IMR-90 (cell line): ENCODE measurements around the gene MEIS2. TPM values are rescaled to one million over a fixed set of nuclear protein-coding genes. Genes with fewer than 3 reads are reported as not detected.

Experiments used
- ATAC-seq: fragments of 200-7000 bp; cut with Tn5 transposase; 2 replicates; pipeline ENCODE4 v1.9.1; 2020; ENCODE audit warnings: low read depth, mild to moderate bottlenecking, moderate library complexity
- BruUV-seq: library from RNA; stranded (reverse); fragments of 400-500 nt; replicated peaks from 2 replicates; lab custom pipeline; 2021; lab: Mats Ljungman, UMichigan
- CTCF ChIA-PET: fragments of 300-600 bp; formaldehyde crosslinking; extraction: SDS; loops from one replicate; lab custom pipeline; 2021; ENCODE audit warnings: antibody characterized with exemption; lab: Yijun Ruan, JAX
- POLR2A ChIA-PET: fragments of 300-600 bp; sonication (Branson Sonifier 250); formaldehyde crosslinking; loops from one replicate; lab custom pipeline; 2022; ENCODE audit warnings: antibody characterized with exemption; ENCODE audit not compliant: unreplicated experiment; lab: Charles Lee
- DNase-seq: peaks from one replicate; pipeline ENCODE4 v3.0.0; 2013
- H2AFZ ChIP-seq: replicated peaks from 2 replicates; pipeline ENCODE3; 2013; ENCODE audit warnings: low read length, mild to moderate bottlenecking; ENCODE audit not compliant: poor library complexity
- H2AK5ac ChIP-seq: 2 replicates; pipeline ENCODE4 v1.6.1; 2013; ENCODE audit warnings: low read depth, low read length, inconsistent platforms
- H2AK9ac ChIP-seq: replicated peaks from 2 replicates; pipeline ENCODE3; 2013; ENCODE audit warnings: mild to moderate bottlenecking, low read depth, low read length, moderate library complexity; ENCODE audit not compliant: poor library complexity
- H2BK120ac ChIP-seq: 2 replicates; pipeline ENCODE4 v1.6.1; 2013; ENCODE audit warnings: low read depth, low read length, inconsistent platforms
- H2BK15ac ChIP-seq: 3 replicates; pipeline ENCODE4 v1.6.1; 2013; ENCODE audit warnings: low read depth, low read length, inconsistent platforms
- H2BK20ac ChIP-seq: 2 replicates; pipeline ENCODE4 v1.6.1; 2013; ENCODE audit warnings: low read depth, mild to moderate bottlenecking, inconsistent platforms, low read length, moderate library complexity
- H2BK5ac ChIP-seq: 2 replicates; pipeline ENCODE4 v1.6.1; 2013; ENCODE audit warnings: mild to moderate bottlenecking, low read depth, low read length, inconsistent platforms; ENCODE audit not compliant: poor library complexity, severe bottlenecking
- H3K14ac ChIP-seq: replicated peaks from 2 replicates; pipeline ENCODE4 v1.6.1; 2013; ENCODE audit warnings: low read depth, low read length, inconsistent platforms
- H3K18ac ChIP-seq: 2 replicates; pipeline ENCODE4 v1.6.1; 2013; ENCODE audit warnings: low read depth, low read length, control low read depth
- H3K23ac ChIP-seq: 2 replicates; pipeline ENCODE4 v1.6.1; 2013; ENCODE audit warnings: low read depth, low read length, inconsistent platforms
- H3K27ac ChIP-seq: 2 replicates; pipeline ENCODE4 v1.5.1; 2013; ENCODE audit warnings: mild to moderate bottlenecking, control low read depth, low read length; ENCODE audit not compliant: insufficient read depth
- H3K27me3 ChIP-seq: 2 replicates; pipeline ENCODE4 v1.6.1; 2013; ENCODE audit warnings: low read length; ENCODE audit not compliant: control insufficient read depth, insufficient read depth
- H3K36me3 ChIP-seq: 2 replicates; pipeline ENCODE4 v1.6.1; 2013; ENCODE audit warnings: low read length, mixed read lengths; ENCODE audit not compliant: control insufficient read depth, insufficient read depth
- H3K4ac ChIP-seq: 2 replicates; pipeline ENCODE4 v1.6.1; 2013; ENCODE audit warnings: low read depth, low read length, inconsistent platforms
- H3K4me1 ChIP-seq: 2 replicates; pipeline ENCODE4 v1.6.1; 2013; ENCODE audit warnings: low read length, mixed read lengths; ENCODE audit not compliant: control insufficient read depth, insufficient read depth
- H3K4me2 ChIP-seq: 2 replicates; pipeline ENCODE4 v1.6.1; 2013; ENCODE audit warnings: low read depth, mild to moderate bottlenecking, control low read depth, low read length, moderate library complexity
- H3K4me3 ChIP-seq: 2 replicates; pipeline ENCODE4 v1.5.1; 2013; ENCODE audit warnings: low read depth, mild to moderate bottlenecking, control low read depth, low read length, moderate library complexity; ENCODE audit not compliant: insufficient read depth
- H3K56ac ChIP-seq: 2 replicates; pipeline ENCODE4 v1.6.1; 2013; ENCODE audit warnings: low read length, inconsistent platforms; ENCODE audit not compliant: insufficient read depth; ENCODE audit errors: extremely low read depth
- H3K79me1 ChIP-seq, 2 experiments: 2 replicates each; pipeline ENCODE4 v1.6.1; 2013; ENCODE audit warnings: low read length in 2 of 2, inconsistent platforms in 1 of 2, low read depth in 1 of 2
- H3K9ac ChIP-seq: 2 replicates; pipeline ENCODE4 v1.6.1; 2013; ENCODE audit warnings: low read depth, low read length, control low read depth
- H3K9me1 ChIP-seq: 2 replicates; pipeline ENCODE4 v1.6.1; 2013; ENCODE audit warnings: low read length, inconsistent platforms; ENCODE audit not compliant: insufficient read depth
- H3K9me3 ChIP-seq: 2 replicates; pipeline ENCODE4 v1.6.1; 2013; ENCODE audit warnings: low read length; ENCODE audit not compliant: control insufficient read depth, insufficient read depth
- H4K20me1 ChIP-seq: 2 replicates; pipeline ENCODE4 v1.6.1; 2013; ENCODE audit warnings: low read length, inconsistent platforms; ENCODE audit not compliant: insufficient read depth
- H4K5ac ChIP-seq: 2 replicates; pipeline ENCODE4 v1.6.1; 2013; ENCODE audit warnings: mild to moderate bottlenecking, low read depth, low read length, control low read depth
- H4K8ac ChIP-seq, 2 experiments: 2 replicates each; pipeline ENCODE4 v1.6.1; 2013; ENCODE audit warnings: low read depth in 2 of 2, low read length in 2 of 2, control low read depth in 1 of 2, inconsistent platforms in 1 of 2
- H4K91ac ChIP-seq: 2 replicates; pipeline ENCODE4 v1.6.1; 2013; ENCODE audit warnings: low read depth, low read length, inconsistent platforms; ENCODE audit not compliant: insufficient read depth
- BHLHE40 ChIP-seq: fragments of 150-350 bp; IDR thresholded peaks from 2 replicates; pipeline ENCODE4 v1.6.1; 2016; ENCODE audit warnings: mild to moderate bottlenecking, low read depth, low read length
- CEBPB ChIP-seq: IDR thresholded peaks from 2 replicates; pipeline ENCODE4 v1.6.1; 2012; ENCODE audit warnings: low read depth, low read length, improper control_type of control experiment
- CHD1 ChIP-seq: IDR thresholded peaks from 2 replicates; pipeline ENCODE4 v1.6.1; 2012; ENCODE audit warnings: low read depth, low read length, improper control_type of control experiment
- FOS ChIP-seq: fragments of 150-350 bp; IDR thresholded peaks from 2 replicates; pipeline ENCODE4 v1.6.1; 2016; ENCODE audit warnings: low read depth, low read length
- MAFK ChIP-seq: IDR thresholded peaks from 2 replicates; pipeline ENCODE4 v1.6.1; 2012; ENCODE audit warnings: low read depth, low read length, improper control_type of control experiment
- MAZ ChIP-seq: IDR thresholded peaks from 2 replicates; pipeline ENCODE4 v1.6.1; 2012; ENCODE audit warnings: low read depth, mild to moderate bottlenecking, low read length, improper control_type of control experiment, moderate library complexity, borderline replicate concordance
- MXI1 ChIP-seq: IDR thresholded peaks from 2 replicates; pipeline ENCODE4 v1.6.1; 2012; ENCODE audit warnings: low read depth, mild to moderate bottlenecking, low read length, moderate library complexity, borderline replicate concordance
- NFE2L2 ChIP-seq: fragments of 150-350 bp; IDR thresholded peaks from 2 replicates; pipeline ENCODE4 v1.6.1; 2016; ENCODE audit warnings: low read depth, mild to moderate bottlenecking, low read length
- POLR2A ChIP-seq: IDR thresholded peaks from 2 replicates; pipeline ENCODE4 v1.6.1; 2012; ENCODE audit warnings: mild to moderate bottlenecking, low read depth, low read length
- RAD21 ChIP-seq: IDR thresholded peaks from 2 replicates; pipeline ENCODE4 v1.6.1; 2012; ENCODE audit warnings: low read length, improper control_type of control experiment
- RCOR1 ChIP-seq: IDR thresholded peaks from 2 replicates; pipeline ENCODE4 v1.6.1; 2012; ENCODE audit warnings: mild to moderate bottlenecking, low read length, improper control_type of control experiment; ENCODE audit not compliant: insufficient replicate concordance
- RFX5 ChIP-seq: IDR thresholded peaks from 2 replicates; pipeline ENCODE4 v1.8.0; 2012; ENCODE audit warnings: low read depth, mild to moderate bottlenecking, low read length, moderate library complexity
- SMC3 ChIP-seq: fragments of 150-350 bp; IDR thresholded peaks from 2 replicates; pipeline ENCODE4 v1.6.1; 2016; ENCODE audit warnings: low read depth, mild to moderate bottlenecking, antibody characterized with exemption, low read length, moderate library complexity
- WGBS, 2 experiments: methylation state at CpG; one replicate each; pipeline versions ENCODE4 v1.1.5 to v1.1.7; 2013; ENCODE audit warnings: missing lambda C conversion rate in 2 of 2; ENCODE audit not compliant: insufficient read length in 1 of 2; ENCODE audit errors: extremely low coverage in 2 of 2; 5-methylcytosine and 5-hydroxymethylcytosine counted together
- dilution Hi-C: fragments of 300-500 bp; cut with HindIII; formaldehyde crosslinking; loops from one replicate; pipeline ENCODE4 v1.14.3; 2018; ENCODE audit warnings: low sequenced_read_pairs; ENCODE audit not compliant: unreplicated experiment
- in situ Hi-C: fragments of 300-500 bp; cut with MboI; formaldehyde crosslinking; loops from 3 replicates; pipeline ENCODE4 v1.14.3; 2019; ENCODE audit warnings: low sequenced_read_pairs, inconsistent platforms, mixed read lengths
- intact Hi-C: fragments of 100-400 bp; cut with micrococcal nuclease; formaldehyde crosslinking; loops from 2 replicates; pipeline ENCODE4 v1.10.0; 2022
- polyA plus RNA-seq, 3 experiments: library from polyadenylated mRNA; depleted of rRNA; stranded (reverse); fragments of >200 nt; gene quantifications; 2 replicates each; pipeline ENCODE4 v1.2.3, GENCODE V29; 2012; ENCODE audit warnings: low replicate concordance in 1 of 3
- total RNA-seq: library from RNA; depleted of rRNA; stranded (reverse); fragments of >200 nt; gene quantifications from 2 replicates; pipeline ENCODE4 v1.2.3, GENCODE V29; 2012
- TF ChIP-seq, protein P1 (sequence below): fragments of 150-350 bp; IDR thresholded peaks from 2 replicates; pipeline ENCODE4 v1.6.1; 2017; ENCODE audit warnings: mild to moderate bottlenecking, antibody characterized with exemption, low read length, low read depth
- TF ChIP-seq, protein P2 (sequence below): conservative IDR thresholded peaks from 2 replicates; pipeline ENCODE4 v1.5.1; 2012; ENCODE audit warnings: mild to moderate bottlenecking, low read depth, low read length, improper control_type of control experiment
- TF ChIP-seq, protein P3 (sequence below): fragments of 150-350 bp; IDR thresholded peaks from 2 replicates; pipeline ENCODE4 v1.6.1; 2016; ENCODE audit warnings: low read depth, mild to moderate bottlenecking, low read length, moderate library complexity, borderline replicate concordance

Gene MEIS2
- total and polyA plus RNA-seq, 2 of the 4 experiments (the other 2 are of a cell fraction): 70.1 to 71.3 TPM

DNA sequence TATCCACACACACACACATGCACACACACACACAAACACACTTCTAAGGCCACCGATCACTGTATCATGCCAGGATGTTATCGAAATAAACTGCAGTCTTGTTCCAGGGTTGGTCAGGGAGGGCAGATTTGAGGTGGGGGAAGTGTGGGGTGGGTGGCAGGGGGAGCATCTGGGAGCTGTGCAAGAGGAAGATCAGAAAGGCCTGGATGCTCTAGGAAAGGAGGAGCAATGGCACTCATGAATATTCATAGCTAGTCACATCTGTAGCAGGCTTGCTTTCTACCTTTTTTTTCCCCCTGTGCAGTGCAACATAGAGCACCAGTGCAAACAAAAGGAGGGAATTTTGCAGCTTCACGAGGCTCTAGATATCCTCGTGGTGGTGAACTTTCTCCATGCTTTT is 84.9 kb downstream of the MEIS2 start:
- Histone ChIP-seq H3K4me1 (peaks cover 7% of the 10 kb centered on the region), H3K18ac (no peak overlapping the region), H2AFZ (no peak overlapping the region), H4K8ac (no peak overlapping the region), H2BK5ac (no peak overlapping the region), H2BK20ac (no peak overlapping the region), H4K91ac (no peak overlapping the region), H3K36me3 (peaks cover 2% of the 10 kb centered on the region), H3K27me3 (no peaks in the 10 kb centered on the region), H3K4me3 (no peak overlapping the region), H3K9ac (no peak overlapping the region), H3K9me3 (no peaks in the 10 kb centered on the region), H4K5ac (no peak overlapping the region), H3K56ac (no peak overlapping the region), H2AK5ac (no peak overlapping the region), H3K27ac (no peak overlapping the region), H3K23ac (no peak overlapping the region), H2BK120ac (no peak overlapping the region), H2BK15ac (no peak overlapping the region), H3K4ac (no peak overlapping the region), H3K14ac (no peak overlapping the region), H3K79me1 (peaks cover 17 to 68% of the 10 kb centered on the region in 2 experiments), H4K20me1 (peaks cover 56% of the 10 kb centered on the region), H3K9me1 (no peaks in the 10 kb centered on the region; the same call in 1 of the 2 replicates), H3K4me2 (no peak overlapping the region), H2AK9ac (no peak overlapping the region)
- no TSS peak for BruUV-seq
- TF ChIP-seq, protein P1, sequence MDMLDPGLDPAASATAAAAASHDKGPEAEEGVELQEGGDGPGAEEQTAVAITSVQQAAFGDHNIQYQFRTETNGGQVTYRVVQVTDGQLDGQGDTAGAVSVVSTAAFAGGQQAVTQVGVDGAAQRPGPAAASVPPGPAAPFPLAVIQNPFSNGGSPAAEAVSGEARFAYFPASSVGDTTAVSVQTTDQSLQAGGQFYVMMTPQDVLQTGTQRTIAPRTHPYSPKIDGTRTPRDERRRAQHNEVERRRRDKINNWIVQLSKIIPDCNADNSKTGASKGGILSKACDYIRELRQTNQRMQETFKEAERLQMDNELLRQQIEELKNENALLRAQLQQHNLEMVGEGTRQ: no peak
- TF ChIP-seq MAFK (no peak), MAZ (no peak), RAD21 (no peak), FOS (no peak), RFX5 (no peak), CHD1 (no peak), CEBPB (no peak), SMC3 (no peak), BHLHE40 (no peak), NFE2L2 (no peak), RCOR1 (no peak), POLR2A (no peak), MXI1 (no peak)
- TF ChIP-seq, protein P2, sequence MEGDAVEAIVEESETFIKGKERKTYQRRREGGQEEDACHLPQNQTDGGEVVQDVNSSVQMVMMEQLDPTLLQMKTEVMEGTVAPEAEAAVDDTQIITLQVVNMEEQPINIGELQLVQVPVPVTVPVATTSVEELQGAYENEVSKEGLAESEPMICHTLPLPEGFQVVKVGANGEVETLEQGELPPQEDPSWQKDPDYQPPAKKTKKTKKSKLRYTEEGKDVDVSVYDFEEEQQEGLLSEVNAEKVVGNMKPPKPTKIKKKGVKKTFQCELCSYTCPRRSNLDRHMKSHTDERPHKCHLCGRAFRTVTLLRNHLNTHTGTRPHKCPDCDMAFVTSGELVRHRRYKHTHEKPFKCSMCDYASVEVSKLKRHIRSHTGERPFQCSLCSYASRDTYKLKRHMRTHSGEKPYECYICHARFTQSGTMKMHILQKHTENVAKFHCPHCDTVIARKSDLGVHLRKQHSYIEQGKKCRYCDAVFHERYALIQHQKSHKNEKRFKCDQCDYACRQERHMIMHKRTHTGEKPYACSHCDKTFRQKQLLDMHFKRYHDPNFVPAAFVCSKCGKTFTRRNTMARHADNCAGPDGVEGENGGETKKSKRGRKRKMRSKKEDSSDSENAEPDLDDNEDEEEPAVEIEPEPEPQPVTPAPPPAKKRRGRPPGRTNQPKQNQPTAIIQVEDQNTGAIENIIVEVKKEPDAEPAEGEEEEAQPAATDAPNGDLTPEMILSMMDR: no peak
- TF ChIP-seq, protein P3, sequence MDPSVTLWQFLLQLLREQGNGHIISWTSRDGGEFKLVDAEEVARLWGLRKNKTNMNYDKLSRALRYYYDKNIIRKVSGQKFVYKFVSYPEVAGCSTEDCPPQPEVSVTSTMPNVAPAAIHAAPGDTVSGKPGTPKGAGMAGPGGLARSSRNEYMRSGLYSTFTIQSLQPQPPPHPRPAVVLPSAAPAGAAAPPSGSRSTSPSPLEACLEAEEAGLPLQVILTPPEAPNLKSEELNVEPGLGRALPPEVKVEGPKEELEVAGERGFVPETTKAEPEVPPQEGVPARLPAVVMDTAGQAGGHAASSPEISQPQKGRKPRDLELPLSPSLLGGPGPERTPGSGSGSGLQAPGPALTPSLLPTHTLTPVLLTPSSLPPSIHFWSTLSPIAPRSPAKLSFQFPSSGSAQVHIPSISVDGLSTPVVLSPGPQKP: no peak
- intact Hi-C loops (no loop called here), in situ Hi-C loops (no loop called here), dilution Hi-C loops (no loop called here)
- ChIA-PET POLR2A (no interaction called here), CTCF (interaction anchor here (0.7 to 1.2 kb wide), 2 partner anchors 9 to 1726 kb away, joined by 3 read pairs; no protein-coding TSS in a partner anchor)
- DNase-seq (no peak), ATAC-seq (no peak)
- no CpG with 5 or more reads among the region's 4 CpGs for WGBS, 2 experiments
